GM18505 (cell line): ENCODE measurements around the gene FUT9.

Experiments
- ATAC-seq: cut with Tn5 transposase; IDR thresholded peaks from one replicate; pipeline ENCODE4 v1.9.1; 2021; ENCODE audit not compliant: unreplicated experiment
- POLR2A ChIP-seq: IDR thresholded peaks from 4 replicates; pipeline ENCODE4 v1.6.1; 2011; ENCODE audit warnings: borderline replicate concordance; ENCODE audit not compliant: insufficient read depth, insufficient read length; ENCODE audit errors: extremely low read depth

FUT9 gene

GRCh38 chr6:96015518-96016333 lies at the start of gene FUT9:
FUT9 (plus strand) TSS chr6:96015974; CDS start chr6:96203156, 187,182 bp downstream.
- TF ChIP-seq POLR2A = no peak
- peak; percentile 65 for ATAC-seq

GRCh38 chr6:95967594-95967993 lies 48.2 kb upstream of the FUT9 start:
- no peak for ATAC-seq
- TF ChIP-seq POLR2A = no peak

- no peak for TF ChIP-seq POLR2A
- ATAC-seq = no peak
These were observed 41.8 kb upstream of the FUT9 start for GRCh38 chr6:95973976-95974375.

GRCh38 chr6:95978230-95978629 lies 37.5 kb upstream of the FUT9 start:
- ATAC-seq = no peak
- TF ChIP-seq POLR2A = no peak

- no peak for ATAC-seq
These were observed 23.9 kb upstream of the FUT9 start for GRCh38 chr6:95991906-95992305.

GRCh38 chr6:95994151-95994550 lies 21.6 kb upstream of the FUT9 start:
- no peak for TF ChIP-seq POLR2A
- ATAC-seq = no peak

More at GRCh38 chr6:95991906-95992305, 23.9 kb upstream of the FUT9 start:
- no peak for TF ChIP-seq POLR2A

GRCh38 chr6:95998133-95998532 lies 17.6 kb upstream of the FUT9 start:
- TF ChIP-seq POLR2A = no peak
- no peak for ATAC-seq

GRCh38 chr6:96001891-96002575 lies 13.7 kb upstream of the FUT9 start:
- no peak for TF ChIP-seq POLR2A
- ATAC-seq = no peak

GRCh38 chr6:96002576-96002910 lies 13.2 kb upstream of the FUT9 start:
- no peak for TF ChIP-seq POLR2A

GRCh38 chr6:96002912-96003311 lies 12.9 kb upstream of the FUT9 start:
- no peak for TF ChIP-seq POLR2A
- no peak for ATAC-seq

More at GRCh38 chr6:96002576-96002910, 13.2 kb upstream of the FUT9 start:
- ATAC-seq = no peak

GRCh38 chr6:96007663-96008062 lies 8.1 kb upstream of the FUT9 start:
- TF ChIP-seq POLR2A = no peak
- no peak for ATAC-seq

- no peak for TF ChIP-seq POLR2A
These were observed 2.2 kb upstream of the FUT9 start for GRCh38 chr6:96013531-96013930.

GRCh38 chr6:96014846-96015517 lies 792 bp upstream of the FUT9 start:
- no peak for ATAC-seq
- no peak for TF ChIP-seq POLR2A

More at GRCh38 chr6:96013531-96013930, 2.2 kb upstream of the FUT9 start:
- no peak for ATAC-seq

GRCh38 chr6:96016334-96017069 lies 728 bp downstream of the FUT9 start:
- no peak for TF ChIP-seq POLR2A
- no peak for ATAC-seq

GRCh38 chr6:96017070-96017359 lies 1.2 kb downstream of the FUT9 start:
- ATAC-seq = no peak
- no peak for TF ChIP-seq POLR2A
